Measurements from ENCODE around the gene SLC35E1.
A peak's percentile ranks its signal among the peaks of the same experiment; 100 is the strongest.

SLC35E1 gene

DNA sequence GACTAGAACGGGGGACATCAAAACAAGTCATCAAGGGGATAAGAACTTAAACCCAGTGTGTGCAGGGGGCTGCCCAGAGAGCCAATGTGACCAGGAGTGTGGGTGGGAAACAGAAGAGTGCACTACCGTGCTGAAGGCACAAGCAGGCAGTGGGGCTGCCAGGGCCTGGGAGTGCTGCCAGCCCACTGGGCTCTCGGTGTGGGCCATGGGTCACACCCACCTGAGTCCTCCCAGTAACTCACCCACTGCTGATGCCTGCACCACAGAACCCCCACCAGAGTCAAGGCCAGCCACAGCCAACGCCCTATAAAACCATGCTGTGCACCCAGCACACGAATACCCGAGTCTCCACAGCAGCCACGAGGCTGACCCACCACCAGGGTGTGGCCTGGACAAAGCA, 47.2 kb upstream of the SLC35E1 start:
- no peaks in the 10 kb centered on the region for H3K9me3 ChIP-seq (ENCODE audit: severe bottlenecking)
- H3K36me3 ChIP-seq (ENCODE audit: low read depth), result peaks cover 7% of the 10 kb centered on the region
- H3K4me1 ChIP-seq (ENCODE audit: insufficient read depth, poor library complexity, severe bottlenecking), result no peaks in the 10 kb centered on the region
- TF ChIP-seq, protein P1, sequence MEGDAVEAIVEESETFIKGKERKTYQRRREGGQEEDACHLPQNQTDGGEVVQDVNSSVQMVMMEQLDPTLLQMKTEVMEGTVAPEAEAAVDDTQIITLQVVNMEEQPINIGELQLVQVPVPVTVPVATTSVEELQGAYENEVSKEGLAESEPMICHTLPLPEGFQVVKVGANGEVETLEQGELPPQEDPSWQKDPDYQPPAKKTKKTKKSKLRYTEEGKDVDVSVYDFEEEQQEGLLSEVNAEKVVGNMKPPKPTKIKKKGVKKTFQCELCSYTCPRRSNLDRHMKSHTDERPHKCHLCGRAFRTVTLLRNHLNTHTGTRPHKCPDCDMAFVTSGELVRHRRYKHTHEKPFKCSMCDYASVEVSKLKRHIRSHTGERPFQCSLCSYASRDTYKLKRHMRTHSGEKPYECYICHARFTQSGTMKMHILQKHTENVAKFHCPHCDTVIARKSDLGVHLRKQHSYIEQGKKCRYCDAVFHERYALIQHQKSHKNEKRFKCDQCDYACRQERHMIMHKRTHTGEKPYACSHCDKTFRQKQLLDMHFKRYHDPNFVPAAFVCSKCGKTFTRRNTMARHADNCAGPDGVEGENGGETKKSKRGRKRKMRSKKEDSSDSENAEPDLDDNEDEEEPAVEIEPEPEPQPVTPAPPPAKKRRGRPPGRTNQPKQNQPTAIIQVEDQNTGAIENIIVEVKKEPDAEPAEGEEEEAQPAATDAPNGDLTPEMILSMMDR (IDR thresholded peaks at IDR 0.05; ENCODE audit: poor library complexity, severe bottlenecking), result no peak
- H3K27me3 ChIP-seq (ENCODE audit: insufficient read depth, poor library complexity, severe bottlenecking), result no peaks in the 10 kb centered on the region
- DNase-seq (ENCODE audit: low spot score) (no peak), ATAC-seq (ENCODE audit: low read depth) (no peak; the same call in 2 of the 3 replicates)
- H3K27ac ChIP-seq (ENCODE audit: poor library complexity, severe bottlenecking), result no peak overlapping the region
- no peak overlapping the region for H3K4me3 ChIP-seq (ENCODE audit: severe bottlenecking)

DNA sequence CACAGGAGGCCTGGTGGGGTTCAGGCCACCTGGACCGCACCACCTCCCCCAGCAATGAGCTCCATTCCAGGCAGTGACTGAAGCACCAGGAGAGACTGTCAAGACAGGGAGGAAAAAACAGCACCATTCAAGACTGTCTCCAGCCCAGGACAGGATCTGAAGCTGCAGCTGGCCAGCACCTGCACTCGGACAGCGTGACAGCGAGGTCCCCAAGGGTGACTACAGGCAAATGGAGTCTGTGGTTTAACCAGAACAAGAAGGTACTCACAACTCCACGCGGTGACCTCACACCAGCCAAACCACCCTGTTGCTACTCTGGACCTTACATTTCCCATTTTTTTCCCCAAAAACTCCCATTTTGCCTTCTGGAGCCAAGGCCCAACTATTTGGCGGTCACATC, 46.0 kb upstream of the SLC35E1 start:
- Histone ChIP-seq H3K27me3 (ENCODE audit: insufficient read depth, poor library complexity, severe bottlenecking) (no peaks in the 10 kb centered on the region), H3K4me1 (ENCODE audit: insufficient read depth, poor library complexity, severe bottlenecking) (no peaks in the 10 kb centered on the region), H3K36me3 (ENCODE audit: low read depth) (peaks cover 3% of the 10 kb centered on the region), H3K27ac (ENCODE audit: poor library complexity, severe bottlenecking) (no peak overlapping the region), H3K9me3 (ENCODE audit: severe bottlenecking) (no peaks in the 10 kb centered on the region), H3K4me3 (ENCODE audit: severe bottlenecking) (no peak overlapping the region)
- TF ChIP-seq, protein P1 (IDR thresholded peaks at IDR 0.05; ENCODE audit: poor library complexity, severe bottlenecking), result no peak
- ATAC-seq (ENCODE audit: low read depth) (no peak), DNase-seq (ENCODE audit: low spot score) (no peak)

DNA sequence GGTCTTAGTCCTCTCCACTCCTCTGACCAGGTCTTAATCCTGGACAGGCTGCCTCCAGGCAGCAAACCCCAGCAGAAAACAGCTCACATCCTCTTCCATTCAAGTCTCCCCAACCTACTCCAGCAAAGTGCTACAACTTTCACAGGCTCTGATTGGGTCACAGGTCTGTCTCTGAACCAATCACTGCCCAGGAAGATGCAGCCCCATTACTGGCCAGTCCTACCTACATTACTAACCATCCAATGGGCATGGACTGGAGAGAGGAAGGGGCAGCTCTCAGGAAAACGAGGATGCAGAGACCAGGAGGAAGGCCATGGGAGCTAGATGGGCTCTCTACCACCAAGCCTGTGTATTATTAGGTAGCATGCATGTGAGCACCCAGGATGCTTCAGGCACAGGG, 43.6 kb upstream of the SLC35E1 start:
- no peak for DNase-seq (ENCODE audit: low spot score)
- Histone ChIP-seq H3K4me1 (ENCODE audit: insufficient read depth, poor library complexity, severe bottlenecking) (no peaks in the 10 kb centered on the region), H3K9me3 (ENCODE audit: severe bottlenecking) (no peaks in the 10 kb centered on the region), H3K27me3 (ENCODE audit: insufficient read depth, poor library complexity, severe bottlenecking) (no peaks in the 10 kb centered on the region), H3K36me3 (ENCODE audit: low read depth) (no peaks in the 10 kb centered on the region), H3K27ac (ENCODE audit: poor library complexity, severe bottlenecking) (no peak overlapping the region), H3K4me3 (ENCODE audit: severe bottlenecking) (no peak overlapping the region)
- TF ChIP-seq, protein P1 (IDR thresholded peaks at IDR 0.05; ENCODE audit: poor library complexity, severe bottlenecking), result no peak
- no peak for ATAC-seq (ENCODE audit: low read depth)

DNA sequence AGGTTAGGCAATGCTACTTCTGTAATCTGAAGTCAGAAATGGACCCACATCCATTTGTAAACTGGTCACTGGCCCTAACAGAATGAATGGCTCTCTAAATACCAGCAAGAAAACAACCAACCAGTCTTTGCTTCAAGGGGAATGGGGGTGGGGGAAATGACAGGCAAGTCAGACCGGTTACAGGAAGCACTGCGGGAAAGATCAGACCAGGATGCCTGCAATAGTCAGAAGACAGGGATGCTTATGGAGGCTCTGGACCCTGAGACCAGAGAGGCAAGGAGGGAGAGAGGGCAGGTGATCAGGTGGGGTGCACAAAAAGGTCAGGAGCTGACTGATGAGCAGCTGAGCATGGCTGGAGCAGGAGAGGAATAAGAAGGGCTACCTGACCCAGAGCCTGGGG, 42.7 kb upstream of the SLC35E1 start:
- H3K4me1 ChIP-seq (ENCODE audit: insufficient read depth, poor library complexity, severe bottlenecking), result no peaks in the 10 kb centered on the region
- DNase-seq (ENCODE audit: low spot score), result no peak
- no peak overlapping the region for H3K27ac ChIP-seq (ENCODE audit: poor library complexity, severe bottlenecking)
- no peaks in the 10 kb centered on the region for H3K9me3 ChIP-seq (ENCODE audit: severe bottlenecking)
- no peak overlapping the region for H3K4me3 ChIP-seq (ENCODE audit: severe bottlenecking)
- ATAC-seq (ENCODE audit: low read depth), result peak; percentile 17; the same call in 1 of the 3 replicates
- no peaks in the 10 kb centered on the region for H3K36me3 ChIP-seq (ENCODE audit: low read depth)
- H3K27me3 ChIP-seq (ENCODE audit: insufficient read depth, poor library complexity, severe bottlenecking), result no peaks in the 10 kb centered on the region
- TF ChIP-seq, protein P1 (IDR thresholded peaks at IDR 0.05; ENCODE audit: poor library complexity, severe bottlenecking), result no peak

DNA sequence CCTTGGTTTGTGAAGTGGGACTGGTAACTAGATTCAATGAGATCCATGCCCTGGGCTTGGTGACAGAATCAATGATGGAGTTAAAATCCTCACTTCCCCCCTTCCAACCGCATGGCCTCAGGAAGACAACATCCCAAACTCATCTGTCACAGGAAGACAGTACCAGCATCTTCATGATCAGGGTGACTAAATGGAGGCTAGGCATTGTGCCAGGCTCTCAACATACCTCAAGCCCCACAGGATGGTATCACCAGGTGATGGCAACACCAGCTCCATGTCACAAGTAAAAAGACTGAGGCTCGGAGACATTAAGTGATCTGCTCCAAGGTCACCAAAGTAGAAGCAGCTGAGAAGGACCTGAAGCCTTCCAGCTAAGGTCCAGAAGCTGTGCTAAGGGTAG, 41.6 kb upstream of the SLC35E1 start:
- Histone ChIP-seq H3K4me3 (ENCODE audit: severe bottlenecking) (no peak overlapping the region), H3K9me3 (ENCODE audit: severe bottlenecking) (no peaks in the 10 kb centered on the region), H3K27ac (ENCODE audit: poor library complexity, severe bottlenecking) (no peak overlapping the region), H3K4me1 (ENCODE audit: insufficient read depth, poor library complexity, severe bottlenecking) (no peaks in the 10 kb centered on the region), H3K27me3 (ENCODE audit: insufficient read depth, poor library complexity, severe bottlenecking) (no peaks in the 10 kb centered on the region), H3K36me3 (ENCODE audit: low read depth) (no peaks in the 10 kb centered on the region)
- TF ChIP-seq, protein P1 (IDR thresholded peaks at IDR 0.05; ENCODE audit: poor library complexity, severe bottlenecking), result no peak
- no peak for ATAC-seq (ENCODE audit: low read depth)
- no peak for DNase-seq (ENCODE audit: low spot score)
